K562 (cell line): ENCODE data around the gene APLF.

ENCODE experiments used
- LCOR ChIP-seq: sonication (generic); formaldehyde crosslinking; IDR thresholded peaks from 2 replicates; pipeline ENCODE4 v1.8.0; 2022; ENCODE audit warnings: mild to moderate bottlenecking, missing genetic modification reagents
- MTA3 ChIP-seq: fragments of 450-650 bp; formaldehyde crosslinking; IDR thresholded peaks from 2 replicates; pipeline ENCODE4 v1.6.1; 2017; ENCODE audit warnings: mild to moderate bottlenecking, borderline replicate concordance
- RBM14 ChIP-seq: fragments of 200-400 bp; formaldehyde crosslinking; IDR thresholded peaks from 2 replicates; pipeline ENCODE4 v1.6.1; 2018; ENCODE audit warnings: low read depth, mild to moderate bottlenecking, low read length, moderate library complexity, borderline replicate concordance; ENCODE audit not compliant: insufficient read depth
- SMARCC2 ChIP-seq: fragments of 450-650 bp; IDR thresholded peaks from 2 replicates; pipeline ENCODE4 v1.6.1; 2017; ENCODE audit warnings: antibody characterized with exemption, moderate library complexity, mild to moderate bottlenecking, low read depth
- ZFP36 ChIP-seq: fragments of 150-350 bp; IDR thresholded peaks from 2 replicates; pipeline ENCODE4 v1.6.1; 2018; ENCODE audit warnings: low read length, low read depth; ENCODE audit not compliant: partially characterized antibody
- ZNF695 ChIP-seq: fragments of 450-650 bp; formaldehyde crosslinking; IDR thresholded peaks from 2 replicates; pipeline ENCODE4 v1.4.0; 2020; ENCODE audit warnings: mild to moderate bottlenecking, moderate library complexity

- TF ChIP-seq ZNF695 = no peak
- TF ChIP-seq RBM14 = no peak
- TF ChIP-seq SMARCC2 = no peak
- no peak for TF ChIP-seq LCOR (CRISPR knock-in tag)
- TF ChIP-seq MTA3 = no peak
- TF ChIP-seq ZFP36 = no peak
These were observed 47.0 kb downstream of the APLF start for GRCh38 chr2:68514316-68514929.
